Liver (tissue), 9 donors: ENCODE measurements around the gene ZNF273. TPM values are rescaled to one million over a fixed set of nuclear protein-coding genes. Genes with fewer than 3 reads are reported as not detected.
A peak's percentile ranks its signal among the peaks of the same experiment; 100 is the strongest.

Experiments used
- DNase-seq: peaks from one replicate; pipeline ENCODE4 v3.0.0-alpha.2; 2017; ENCODE audit warnings: low spot score
- H3K27ac ChIP-seq, 2 donors: one replicate each; pipeline ENCODE4 v1.7.0; 2013; ENCODE audit warnings: inconsistent platforms in 2 of 2, low read length in 2 of 2, control low read depth in 1 of 2, low read depth in 1 of 2, mild to moderate bottlenecking in 1 of 2
- H3K27me3 ChIP-seq, 4 donors: one replicate each; pipeline versions ENCODE4 v1.6.1 to v1.7.0; 2013; ENCODE audit warnings: low read length in 3 of 4, inconsistent platforms in 1 of 4, mild to moderate bottlenecking in 1 of 4, moderate library complexity in 1 of 4; ENCODE audit not compliant: control insufficient read depth in 4 of 4, insufficient read depth in 4 of 4
- H3K36me3 ChIP-seq, 4 donors: one replicate each; pipeline versions ENCODE4 v1.6.1 to v1.7.0; 2013; ENCODE audit warnings: low read length in 3 of 4, mild to moderate bottlenecking in 3 of 4, low read depth in 1 of 4, moderate library complexity in 1 of 4; ENCODE audit not compliant: control insufficient read depth in 4 of 4, insufficient read depth in 3 of 4
- H3K4me1 ChIP-seq, 4 donors: one replicate each; pipeline versions ENCODE4 v1.6.1 to v1.7.0; 2013; ENCODE audit warnings: low read length in 3 of 4, mild to moderate bottlenecking in 3 of 4, moderate library complexity in 1 of 4; ENCODE audit not compliant: control insufficient read depth in 4 of 4, insufficient read depth in 4 of 4
- H3K4me3 ChIP-seq, 3 donors: one replicate each; pipeline versions ENCODE4 v1.6.1 to v1.7.0; 2013; ENCODE audit warnings: low read length in 3 of 3, control low read depth in 1 of 3, low read depth in 1 of 3, mild to moderate bottlenecking in 1 of 3
- H3K9ac ChIP-seq, 2 donors: one replicate each; pipeline ENCODE4 v1.7.0; 2013; ENCODE audit warnings: low read length in 2 of 2, mild to moderate bottlenecking in 2 of 2, moderate library complexity in 2 of 2, control low read depth in 1 of 2, low read depth in 1 of 2
- H3K9me3 ChIP-seq, 4 donors: one replicate each; pipeline versions ENCODE4 v1.6.1 to v1.7.0; 2013; ENCODE audit warnings: low read length in 3 of 4; ENCODE audit not compliant: control insufficient read depth in 4 of 4
- EGR1 ChIP-seq, 2 donors: IDR thresholded peaks; 2 replicates each; pipeline ENCODE4 v1.6.1; 2016 to 2018; ENCODE audit warnings: antibody characterized with exemption in 2 of 2, low read depth in 2 of 2
- FOXA1 ChIP-seq: IDR thresholded peaks from 2 replicates; pipeline ENCODE4 v1.6.1; 2016; ENCODE audit warnings: antibody characterized with exemption
- FOXA2 ChIP-seq: IDR thresholded peaks from 2 replicates; pipeline ENCODE4 v1.6.1; 2016; ENCODE audit warnings: antibody characterized with exemption
- HNF4A ChIP-seq, 2 donors: conservative IDR thresholded peaks; 2 replicates each; pipeline ENCODE4 v1.6.1; 2016; ENCODE audit warnings: antibody characterized with exemption in 2 of 2, mild to moderate bottlenecking in 2 of 2
- HNF4G ChIP-seq: IDR thresholded peaks from 2 replicates; pipeline ENCODE4 v1.6.1; 2016; ENCODE audit warnings: antibody characterized with exemption
- JUND ChIP-seq, 2 donors: IDR thresholded peaks; 2 replicates each; pipeline ENCODE4 v1.6.1; 2016; ENCODE audit warnings: antibody characterized with exemption in 2 of 2
- NR2F2 ChIP-seq: IDR thresholded peaks from 2 replicates; pipeline ENCODE4 v1.6.1; 2016; ENCODE audit warnings: antibody characterized with exemption
- RAD21 ChIP-seq, 2 donors: IDR thresholded peaks; 2 replicates each; pipeline ENCODE4 v1.6.1; 2016; ENCODE audit warnings: antibody characterized with exemption in 2 of 2, mild to moderate bottlenecking in 2 of 2
- RXRA ChIP-seq, 2 donors: IDR thresholded peaks; 2 replicates each; pipeline ENCODE4 v1.6.1; 2017 to 2018; ENCODE audit warnings: antibody characterized with exemption in 2 of 2, mild to moderate bottlenecking in 1 of 2
- SP1 ChIP-seq: IDR thresholded peaks from 2 replicates; pipeline ENCODE4 v1.6.1; 2018; ENCODE audit warnings: antibody characterized with exemption, mild to moderate bottlenecking
- TAF1 ChIP-seq: conservative IDR thresholded peaks from 2 replicates; pipeline ENCODE4 v1.6.1; 2016; ENCODE audit warnings: antibody characterized with exemption, mild to moderate bottlenecking
- YY1 ChIP-seq: IDR thresholded peaks from 2 replicates; pipeline ENCODE4 v1.6.1; 2016; ENCODE audit warnings: antibody characterized with exemption, mild to moderate bottlenecking
- WGBS: extraction: QIAGEN DNeasy Blood & Tissue Kit; methylation state at CpG from one replicate; pipeline ENCODE4 v1.1.7; 2013; 5-methylcytosine and 5-hydroxymethylcytosine counted together
- polyA plus RNA-seq, 2 donors: library from polyadenylated mRNA; stranded (reverse) in 1 of 2; unstranded in 1 of 2; fragments of 200-250 nt in 1 of 2; fragments of >200 nt in 1 of 2; fragmentation: Nextera tagmentation in 1 of 2; extraction: Ambion mirVana in 1 of 2; gene quantifications; one replicate each; pipeline versions ENCODE4 v1.2.1 to v1.2.3, GENCODE V29; 2013 to 2015
- total RNA-seq, 2 donors: library from RNA; depleted of rRNA; stranded (reverse); fragments of >200 nt; gene quantifications; one replicate each; pipeline ENCODE4 v1.2.3, GENCODE V29; 2014
- TF ChIP-seq, protein P1 (sequence below): IDR thresholded peaks from 2 replicates; pipeline ENCODE4 v1.6.1; 2016; ENCODE audit warnings: antibody characterized with exemption
- TF ChIP-seq, protein P2 (sequence below): IDR thresholded peaks from 2 replicates; pipeline ENCODE4 v1.6.1; 2016; ENCODE audit warnings: antibody characterized with exemption
- TF ChIP-seq, protein P3 (sequence below): IDR thresholded peaks from 2 replicates; pipeline ENCODE4 v1.6.1; 2016; ENCODE audit warnings: antibody characterized with exemption
- TF ChIP-seq, protein P4 (sequence below): fragments of 150-350 bp; IDR thresholded peaks from 2 replicates; pipeline ENCODE4 v1.5.1; 2017; ENCODE audit warnings: improper control_type of control experiment, low read depth, low read length; ENCODE audit not compliant: missing input control
- TF ChIP-seq, protein P5 (sequence below): IDR thresholded peaks from 2 replicates; pipeline ENCODE4 v1.6.1; 2016; ENCODE audit warnings: antibody characterized with exemption, mild to moderate bottlenecking
- donor health status: healthy.
- donor health status: healthy.
- donor health status: healthy.
- donor health status: healthy.
- donor health status: healthy.

ZNF273 gene
- total and polyA plus RNA-seq, 4 donors: 0.43 to 14.9 (median 0.73) TPM

DNA sequence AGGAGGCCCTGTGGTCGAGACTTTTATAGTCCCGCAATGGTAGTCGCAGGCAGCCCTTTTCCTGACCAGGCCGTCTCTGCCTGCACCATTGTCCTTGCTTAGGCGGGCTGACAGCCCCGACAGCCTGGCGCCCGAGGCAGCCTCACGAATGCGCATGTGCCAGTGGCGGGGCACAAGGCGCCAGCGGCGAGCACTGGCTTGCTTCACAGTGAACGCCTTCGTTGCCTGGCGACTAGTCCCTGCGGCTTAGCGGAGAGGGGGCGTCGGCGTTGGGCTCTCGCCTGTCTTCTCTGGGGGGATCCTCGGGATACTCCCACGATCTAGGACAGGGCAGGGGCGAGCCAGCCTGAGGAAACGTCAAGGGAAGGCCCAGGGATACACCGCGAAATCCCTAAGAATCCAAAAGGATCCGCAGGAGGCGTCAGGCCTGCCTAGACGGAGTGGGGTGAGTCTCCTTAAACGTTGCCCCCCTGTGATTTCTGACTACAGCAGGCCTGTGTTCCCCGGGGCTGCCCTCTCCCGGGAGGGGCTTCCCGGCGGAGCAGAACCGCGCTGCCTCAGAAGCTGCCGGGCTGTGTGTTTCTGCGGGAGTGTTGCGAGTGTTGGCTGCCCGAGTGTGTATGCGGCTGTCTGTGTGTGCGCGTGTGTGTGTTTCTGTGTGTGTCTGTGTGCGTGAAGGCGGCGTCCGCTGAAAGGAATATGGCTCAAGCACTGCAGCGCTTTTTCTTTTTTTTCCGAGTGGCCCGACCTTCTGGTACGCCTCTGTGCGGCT is 20.5 kb upstream of the ZNF273 start:
- H3K4me3 ChIP-seq: peak overlapping the region in 2 of 3 donors; percentile 22 to 23
- peak; percentile 37 for DNase-seq
- peaks cover 4 to 21% (median 13%) of the 10 kb centered on the region in 4 donors for H3K9me3 ChIP-seq
- H3K9ac ChIP-seq: no peak overlapping the region
- H3K27me3 ChIP-seq: peaks cover 0 to 3% (median 0%) of the 10 kb centered on the region in 4 donors
- no peaks in the 10 kb centered on the region for H3K4me1 ChIP-seq
- no peak for TF ChIP-seq RXRA (IDR thresholded peaks at IDR 0.05)
- no peak for TF ChIP-seq SP1
- TF ChIP-seq TAF1: no peak
- TF ChIP-seq, protein P1, sequence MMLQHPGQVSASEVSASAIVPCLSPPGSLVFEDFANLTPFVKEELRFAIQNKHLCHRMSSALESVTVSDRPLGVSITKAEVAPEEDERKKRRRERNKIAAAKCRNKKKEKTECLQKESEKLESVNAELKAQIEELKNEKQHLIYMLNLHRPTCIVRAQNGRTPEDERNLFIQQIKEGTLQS: no peak
- no peak for TF ChIP-seq HNF4A (conservative IDR thresholded peaks at IDR 0.05)
- no peaks in the 10 kb centered on the region for H3K36me3 ChIP-seq
- WGBS: 14% methylated on average over 55 of the region's 55 CpGs
- no peak overlapping the region for H3K27ac ChIP-seq

DNA sequence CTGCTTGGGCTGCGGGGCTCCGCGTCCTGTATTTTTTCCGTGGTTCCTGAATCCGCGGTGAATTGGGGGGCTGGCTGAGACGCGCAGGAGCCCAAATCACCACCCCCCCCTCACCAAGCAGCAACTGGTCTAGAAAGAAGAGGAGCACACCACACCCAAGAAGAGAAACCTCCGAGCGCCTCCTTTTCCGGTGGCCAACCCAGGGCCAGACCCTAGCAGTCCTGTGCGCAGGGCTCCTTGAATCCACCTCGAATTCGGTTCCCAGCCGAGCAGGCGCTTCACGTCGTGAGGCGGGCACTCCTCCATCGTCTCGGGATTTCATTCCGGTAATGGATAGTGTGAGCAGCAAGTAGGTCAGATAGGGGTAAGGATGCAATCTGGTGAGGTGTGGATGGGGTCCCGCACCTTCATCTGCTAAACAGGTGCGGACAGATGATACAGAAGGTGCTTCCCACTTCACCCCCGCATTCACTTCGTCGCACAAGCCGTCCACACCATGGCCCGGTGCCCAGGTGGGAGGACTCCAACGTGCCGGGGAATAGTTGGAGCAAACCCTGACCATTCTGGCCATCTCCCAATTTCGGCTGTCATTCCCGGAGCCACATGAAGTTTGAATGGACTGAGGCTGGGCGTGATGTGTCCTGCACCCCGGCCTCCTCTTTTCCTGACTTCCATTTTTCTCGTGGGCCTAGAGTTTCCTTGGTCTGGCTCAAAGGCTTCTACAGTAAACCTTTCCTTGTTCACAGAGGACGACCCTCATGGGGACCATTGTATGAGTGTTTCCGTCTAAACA is 19.8 kb upstream of the ZNF273 start:
- no peak overlapping the region for H3K9ac ChIP-seq
- H3K4me3 ChIP-seq: peak overlapping the region in 1 of 3 donors; percentile 23
- H3K9me3 ChIP-seq: peaks cover 4 to 21% (median 12%) of the 10 kb centered on the region in 4 donors
- TF ChIP-seq, protein P2, sequence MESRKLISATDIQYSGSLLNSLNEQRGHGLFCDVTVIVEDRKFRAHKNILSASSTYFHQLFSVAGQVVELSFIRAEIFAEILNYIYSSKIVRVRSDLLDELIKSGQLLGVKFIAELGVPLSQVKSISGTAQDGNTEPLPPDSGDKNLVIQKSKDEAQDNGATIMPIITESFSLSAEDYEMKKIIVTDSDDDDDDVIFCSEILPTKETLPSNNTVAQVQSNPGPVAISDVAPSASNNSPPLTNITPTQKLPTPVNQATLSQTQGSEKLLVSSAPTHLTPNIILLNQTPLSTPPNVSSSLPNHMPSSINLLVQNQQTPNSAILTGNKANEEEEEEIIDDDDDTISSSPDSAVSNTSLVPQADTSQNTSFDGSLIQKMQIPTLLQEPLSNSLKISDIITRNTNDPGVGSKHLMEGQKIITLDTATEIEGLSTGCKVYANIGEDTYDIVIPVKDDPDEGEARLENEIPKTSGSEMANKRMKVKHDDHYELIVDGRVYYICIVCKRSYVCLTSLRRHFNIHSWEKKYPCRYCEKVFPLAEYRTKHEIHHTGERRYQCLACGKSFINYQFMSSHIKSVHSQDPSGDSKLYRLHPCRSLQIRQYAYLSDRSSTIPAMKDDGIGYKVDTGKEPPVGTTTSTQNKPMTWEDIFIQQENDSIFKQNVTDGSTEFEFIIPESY: no peak
- no peak for TF ChIP-seq FOXA1
- TF ChIP-seq SP1: no peak
- TF ChIP-seq YY1: no peak
- no peak for TF ChIP-seq RAD21 (IDR thresholded peaks at IDR 0.05)
- no peak for TF ChIP-seq HNF4G
- TF ChIP-seq JUND (IDR thresholded peaks at IDR 0.05): no peak
- no peak for TF ChIP-seq FOXA2
- TF ChIP-seq TAF1: no peak
- TF ChIP-seq, protein P3, sequence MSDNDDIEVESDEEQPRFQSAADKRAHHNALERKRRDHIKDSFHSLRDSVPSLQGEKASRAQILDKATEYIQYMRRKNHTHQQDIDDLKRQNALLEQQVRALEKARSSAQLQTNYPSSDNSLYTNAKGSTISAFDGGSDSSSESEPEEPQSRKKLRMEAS: no peak
- TF ChIP-seq, protein P1: no peak
- TF ChIP-seq, protein P4, sequence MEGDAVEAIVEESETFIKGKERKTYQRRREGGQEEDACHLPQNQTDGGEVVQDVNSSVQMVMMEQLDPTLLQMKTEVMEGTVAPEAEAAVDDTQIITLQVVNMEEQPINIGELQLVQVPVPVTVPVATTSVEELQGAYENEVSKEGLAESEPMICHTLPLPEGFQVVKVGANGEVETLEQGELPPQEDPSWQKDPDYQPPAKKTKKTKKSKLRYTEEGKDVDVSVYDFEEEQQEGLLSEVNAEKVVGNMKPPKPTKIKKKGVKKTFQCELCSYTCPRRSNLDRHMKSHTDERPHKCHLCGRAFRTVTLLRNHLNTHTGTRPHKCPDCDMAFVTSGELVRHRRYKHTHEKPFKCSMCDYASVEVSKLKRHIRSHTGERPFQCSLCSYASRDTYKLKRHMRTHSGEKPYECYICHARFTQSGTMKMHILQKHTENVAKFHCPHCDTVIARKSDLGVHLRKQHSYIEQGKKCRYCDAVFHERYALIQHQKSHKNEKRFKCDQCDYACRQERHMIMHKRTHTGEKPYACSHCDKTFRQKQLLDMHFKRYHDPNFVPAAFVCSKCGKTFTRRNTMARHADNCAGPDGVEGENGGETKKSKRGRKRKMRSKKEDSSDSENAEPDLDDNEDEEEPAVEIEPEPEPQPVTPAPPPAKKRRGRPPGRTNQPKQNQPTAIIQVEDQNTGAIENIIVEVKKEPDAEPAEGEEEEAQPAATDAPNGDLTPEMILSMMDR: no peak
- TF ChIP-seq, protein P5, sequence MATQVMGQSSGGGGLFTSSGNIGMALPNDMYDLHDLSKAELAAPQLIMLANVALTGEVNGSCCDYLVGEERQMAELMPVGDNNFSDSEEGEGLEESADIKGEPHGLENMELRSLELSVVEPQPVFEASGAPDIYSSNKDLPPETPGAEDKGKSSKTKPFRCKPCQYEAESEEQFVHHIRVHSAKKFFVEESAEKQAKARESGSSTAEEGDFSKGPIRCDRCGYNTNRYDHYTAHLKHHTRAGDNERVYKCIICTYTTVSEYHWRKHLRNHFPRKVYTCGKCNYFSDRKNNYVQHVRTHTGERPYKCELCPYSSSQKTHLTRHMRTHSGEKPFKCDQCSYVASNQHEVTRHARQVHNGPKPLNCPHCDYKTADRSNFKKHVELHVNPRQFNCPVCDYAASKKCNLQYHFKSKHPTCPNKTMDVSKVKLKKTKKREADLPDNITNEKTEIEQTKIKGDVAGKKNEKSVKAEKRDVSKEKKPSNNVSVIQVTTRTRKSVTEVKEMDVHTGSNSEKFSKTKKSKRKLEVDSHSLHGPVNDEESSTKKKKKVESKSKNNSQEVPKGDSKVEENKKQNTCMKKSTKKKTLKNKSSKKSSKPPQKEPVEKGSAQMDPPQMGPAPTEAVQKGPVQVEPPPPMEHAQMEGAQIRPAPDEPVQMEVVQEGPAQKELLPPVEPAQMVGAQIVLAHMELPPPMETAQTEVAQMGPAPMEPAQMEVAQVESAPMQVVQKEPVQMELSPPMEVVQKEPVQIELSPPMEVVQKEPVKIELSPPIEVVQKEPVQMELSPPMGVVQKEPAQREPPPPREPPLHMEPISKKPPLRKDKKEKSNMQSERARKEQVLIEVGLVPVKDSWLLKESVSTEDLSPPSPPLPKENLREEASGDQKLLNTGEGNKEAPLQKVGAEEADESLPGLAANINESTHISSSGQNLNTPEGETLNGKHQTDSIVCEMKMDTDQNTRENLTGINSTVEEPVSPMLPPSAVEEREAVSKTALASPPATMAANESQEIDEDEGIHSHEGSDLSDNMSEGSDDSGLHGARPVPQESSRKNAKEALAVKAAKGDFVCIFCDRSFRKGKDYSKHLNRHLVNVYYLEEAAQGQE: no peak
- no peak for TF ChIP-seq EGR1 (IDR thresholded peaks at IDR 0.05; ENCODE audit: low read depth in 2 of 2)
- TF ChIP-seq RXRA (IDR thresholded peaks at IDR 0.05): no peak
- no peak for TF ChIP-seq HNF4A (conservative IDR thresholded peaks at IDR 0.05)
- no peak for TF ChIP-seq NR2F2
- peak; percentile 26 for DNase-seq
- peaks cover 0 to 3% (median 2%) of the 10 kb centered on the region in 4 donors for H3K4me1 ChIP-seq
- H3K27me3 ChIP-seq: peaks cover 0 to 3% (median under 1%) of the 10 kb centered on the region in 4 donors
- no peaks in the 10 kb centered on the region for H3K36me3 ChIP-seq
- WGBS: 50% methylated on average over 38 of the region's 38 CpGs
- H3K27ac ChIP-seq: no peak overlapping the region
